ENCODE measurements around the gene KATNBL1.
A peak's percentile ranks its signal among the peaks of the same experiment; 100 is the strongest.

The KATNBL1 gene

GRCh38 chr15:34223904-34224596 is 14.2 kb upstream of the KATNBL1 start:
- CTCF ChIA-PET: no interaction called here
- DNase-seq (ENCODE audit: low spot score): no peak
- H3K27ac ChIP-seq: peak overlapping the region; percentile 93
- POLR2A ChIA-PET (ENCODE audit: low non-redundant PET): interaction anchor here (0.6 to 0.8 kb wide), 2 partner anchors 71 to 145 kb away, joined by 4 read pairs; no protein-coding TSS in a partner anchor
- no peak for TF ChIP-seq CTCF (conservative IDR thresholded peaks at IDR 0.05; ENCODE audit: low read depth)

GRCh38 chr15:34217587-34218225 is 7.8 kb upstream of the KATNBL1 start:
- peak; percentile 67 for DNase-seq (ENCODE audit: low spot score)
- no peak for TF ChIP-seq CTCF (conservative IDR thresholded peaks at IDR 0.05; ENCODE audit: low read depth)
- no peak overlapping the region for H3K27ac ChIP-seq
- CTCF ChIA-PET: interaction anchor here (0.9 to 1.6 kb wide), 2 partner anchors 105 to 108 kb away, joined by 3 to 4 read pairs; no protein-coding TSS in a partner anchor
- POLR2A ChIA-PET (ENCODE audit: low non-redundant PET): interaction anchor here (0.7 kb wide), 1 partner anchor 8 kb away, joined by 3 read pairs; the partner anchor contains the start of gene KATNBL1

GRCh38 chr15:34216527-34217270 is 6.8 kb upstream of the KATNBL1 start:
- ChIA-PET POLR2A (ENCODE audit: low non-redundant PET) (no interaction called here), CTCF (interaction anchor here (0.7 to 1.6 kb wide), 2 partner anchors 107 to 150 kb away, joined by 3 to 4 read pairs; no protein-coding TSS in a partner anchor)

GRCh38 chr15:34214135-34214534 is 4.2 kb upstream of the KATNBL1 start:
- no peak overlapping the region for H3K27ac ChIP-seq
- ChIA-PET POLR2A (ENCODE audit: low non-redundant PET) (no interaction called here), CTCF (interaction anchor here (0.6 kb wide), 1 partner anchor 89 kb away, joined by 3 read pairs; no protein-coding TSS in a partner anchor)
- no peak for DNase-seq (ENCODE audit: low spot score)
- no peak for TF ChIP-seq CTCF (conservative IDR thresholded peaks at IDR 0.05; ENCODE audit: low read depth)

More at GRCh38 chr15:34216527-34217270, 6.8 kb upstream of the KATNBL1 start:
- TF ChIP-seq CTCF (conservative IDR thresholded peaks at IDR 0.05; ENCODE audit: low read depth): no peak
- DNase-seq (ENCODE audit: low spot score): no peak
- H3K27ac ChIP-seq: no peak overlapping the region

- CTCF ChIA-PET: no interaction called here
- no peak for DNase-seq (ENCODE audit: low spot score)
- no peak for TF ChIP-seq CTCF (conservative IDR thresholded peaks at IDR 0.05; ENCODE audit: low read depth)
- H3K27ac ChIP-seq: no peak overlapping the region
- POLR2A ChIA-PET (ENCODE audit: low non-redundant PET): no interaction called here
These were observed 3.8 kb upstream of the KATNBL1 start for GRCh38 chr15:34213690-34214089.

- H3K27ac ChIP-seq: no peak overlapping the region
- no peak for TF ChIP-seq CTCF (conservative IDR thresholded peaks at IDR 0.05; ENCODE audit: low read depth)
- DNase-seq (ENCODE audit: low spot score): peak; percentile 31
- ChIA-PET CTCF (no interaction called here), POLR2A (ENCODE audit: low non-redundant PET) (no interaction called here)
These were observed 3.9 kb downstream of the KATNBL1 start for GRCh38 chr15:34206011-34206410.

Data from RWPE1 (cell line).